Gastrocnemius medialis (tissue), 4 donors: ENCODE measurements around the gene RXRB.

Experiments
- CTCF ChIP-seq, 5 experiments: fragments of 450-650 bp in 3 of 5; fragments of 200-600 bp in 2 of 5; sonication (generic) in 2 of 5; IDR thresholded peaks in 4 of 5; conservative IDR thresholded peaks in 1 of 5; 1 replicate in 4 of 5; 2 replicates in 1 of 5; pipeline ENCODE4 v1.5.1; 2016 to 2019; ENCODE audit warnings: antibody characterized with exemption in 5 of 5, mild to moderate bottlenecking in 3 of 5, moderate library complexity in 3 of 5
- POLR2A ChIP-seq, 2 donors: fragments of 450-650 bp; IDR thresholded peaks; one replicate each; pipeline ENCODE4 v1.6.1; 2017; ENCODE audit warnings: antibody characterized with exemption in 2 of 2, mild to moderate bottlenecking in 2 of 2, moderate library complexity in 2 of 2

DNA sequence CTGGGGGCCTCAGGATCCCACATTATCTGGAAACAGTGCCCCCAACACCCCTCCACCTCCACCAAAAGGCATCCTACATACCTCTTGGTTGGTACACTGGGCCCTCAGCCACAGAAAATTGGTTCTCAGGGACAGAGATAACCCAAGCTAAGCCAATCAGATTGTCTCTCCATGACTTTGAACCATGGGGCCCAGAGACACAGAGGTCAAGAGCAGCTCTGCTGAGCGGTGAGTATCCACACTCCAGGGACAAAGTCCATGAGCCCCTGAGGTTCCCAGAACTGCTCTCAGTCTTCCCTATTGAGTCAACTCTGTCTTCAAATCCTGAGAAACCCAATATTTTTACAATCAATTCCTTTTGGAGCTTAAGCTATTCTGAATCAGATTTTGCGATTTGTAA lies 43.5 kb downstream of the RXRB start:
- TF ChIP-seq CTCF (IDR thresholded peaks at IDR 0.05 in 4 of 5, conservative IDR thresholded peaks at IDR 0.05 in 1 of 5) = no peak
- no peak for TF ChIP-seq POLR2A (IDR thresholded peaks at IDR 0.05)
